Renal cortex interstitium (tissue), 11 donors: ENCODE data around the gene KCNIP4. TPM values are rescaled to one million over a fixed set of nuclear protein-coding genes. Genes with fewer than 3 reads are reported as not detected.

ENCODE experiments used
- DNase-seq, 11 donors: peaks; one replicate each; pipeline ENCODE4 v3.0.0-alpha.2; 2013; ENCODE audit warnings: low read depth in 9 of 11, low spot score in 4 of 11; ENCODE audit errors: extremely low read depth in 1 of 11
- polyA plus RNA-seq, 3 donors: library from polyadenylated mRNA; unstranded; fragments of 120-200 nt; gene quantifications; one replicate each; pipeline ENCODE4 v1.2.1, GENCODE V29; 2013; ENCODE audit not compliant: insufficient read length in 3 of 3

KCNIP4 gene
- polyA plus RNA-seq, 3 donors, result 11.0 to 13.8 (median 12.3) TPM

- DNase-seq, result no peak
These were observed 1225.1 kb downstream of the KCNIP4 start for GRCh38 chr4:20723463-20723862.

GRCh38 chr4:20723019-20723418, 1225.6 kb downstream of the KCNIP4 start:
- no peak for DNase-seq

- DNase-seq, result no peak
These were observed 1237.2 kb downstream of the KCNIP4 start for GRCh38 chr4:20711335-20711734.

GRCh38 chr4:20700007-20700761, 1248.4 kb downstream of the KCNIP4 start, which contains the start of gene PACRGL:
Gene PACRGL, plus strand, starts transcription at chr4:20700458. Its CDS starts 4,024 bp downstream, at chr4:20704482.
- peak; percentile 83 to 95 (median 93) for DNase-seq

GRCh38 chr4:20698820-20699219, 1249.8 kb downstream of the KCNIP4 start:
- DNase-seq, result no peak

GRCh38 chr4:20698382-20698781, 1250.2 kb downstream of the KCNIP4 start:
- no peak for DNase-seq

- no peak for DNase-seq
These were observed 1251.8 kb downstream of the KCNIP4 start for GRCh38 chr4:20696815-20697214.

GRCh38 chr4:20687864-20688263, 1260.7 kb downstream of the KCNIP4 start:
- no peak for DNase-seq

GRCh38 chr4:20684852-20685763, 1263.5 kb downstream of the KCNIP4 start:
- no peak for DNase-seq

- DNase-seq, result no peak
These were observed 1264.8 kb downstream of the KCNIP4 start for GRCh38 chr4:20683766-20684165.

GRCh38 chr4:20682853-20683252, 1265.7 kb downstream of the KCNIP4 start:
- DNase-seq, result no peak

GRCh38 chr4:20681271-20681670, 1267.3 kb downstream of the KCNIP4 start:
- DNase-seq, result no peak

GRCh38 chr4:20680736-20681135, 1267.8 kb downstream of the KCNIP4 start:
- DNase-seq, result no peak

- DNase-seq, result no peak
These were observed 1268.6 kb downstream of the KCNIP4 start for GRCh38 chr4:20679951-20680350.
